Stimulated activated CD4-positive, alpha-beta T cell treated with anti-CD3 and anti-CD28 coated beads, TNF-alpha, amount 100 ng/mL, for 1 hour (primary cell): Measurements from ENCODE around the gene INIP.
"Not testable (repeated sequence)": the region's sequence is repeated elsewhere in the genome, so short reads cannot be mapped to it uniquely, and the experiment has no call there.

Experiments used
- DNase-seq, 3 donors: peaks; one replicate each; pipeline ENCODE4 v3.0.0-alpha.2; 2020; ENCODE audit warnings: low read depth in 3 of 3, low spot score in 1 of 3

Gene INIP

GRCh38 chr9:112677040-112677439 lies 40.9 kb downstream of the INIP start:
- no peak for DNase-seq

GRCh38 chr9:112673221-112673620 lies 44.7 kb downstream of the INIP start:
- DNase-seq, result not testable (repeated sequence)

- no peak for DNase-seq
These were observed 46.8 kb downstream of the INIP start for GRCh38 chr9:112670991-112671625.

- no peak for DNase-seq
These were observed 48.6 kb downstream of the INIP start for GRCh38 chr9:112669326-112669725.

GRCh38 chr9:112665347-112665746 lies 52.6 kb downstream of the INIP start:
- no peak for DNase-seq

GRCh38 chr9:112664531-112664930 lies 53.4 kb downstream of the INIP start:
- no peak for DNase-seq

GRCh38 chr9:112663681-112664080 lies 54.2 kb downstream of the INIP start:
- DNase-seq, result no peak

- DNase-seq, result no peak
These were observed 58.0 kb downstream of the INIP start for GRCh38 chr9:112659906-112660305.

- DNase-seq, result no peak
These were observed 62.2 kb downstream of the INIP start for GRCh38 chr9:112655668-112656067.

GRCh38 chr9:112654282-112654681 lies 63.6 kb downstream of the INIP start:
- DNase-seq, result no peak

- no peak for DNase-seq
These were observed 69.3 kb downstream of the INIP start for GRCh38 chr9:112648624-112649023.

GRCh38 chr9:112647596-112647995 lies 70.3 kb downstream of the INIP start:
- no peak for DNase-seq

GRCh38 chr9:112642126-112642525 lies 75.8 kb downstream of the INIP start:
- DNase-seq, result no peak

GRCh38 chr9:112640311-112640710 lies 77.6 kb downstream of the INIP start:
- DNase-seq, result no peak
